Measurements from ENCODE around the gene PRRT1.

The PRRT1 gene

DNA sequence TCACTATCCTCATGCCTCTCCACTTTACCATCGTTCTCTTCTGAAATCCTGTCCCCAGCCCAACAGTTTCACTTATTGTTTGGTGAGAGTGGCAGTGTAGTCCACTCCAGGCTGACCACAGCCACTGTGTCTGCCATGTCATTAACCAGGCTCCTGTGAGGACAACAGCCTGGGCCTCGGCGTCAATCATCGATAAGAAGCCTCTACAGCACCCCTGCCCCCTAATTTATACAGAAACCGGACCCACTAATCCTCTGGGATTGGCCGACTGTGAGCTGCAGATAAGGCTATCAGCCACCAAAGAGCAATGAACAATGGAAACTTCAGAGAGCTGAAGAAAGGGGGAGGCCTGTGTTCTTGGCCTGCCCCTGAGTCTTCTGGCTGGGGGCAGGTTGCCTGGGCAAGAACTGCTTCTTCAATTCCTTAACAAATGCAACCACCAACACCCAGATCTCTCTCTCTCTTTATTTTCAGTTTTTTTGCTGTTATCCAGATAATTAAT lies 16.1 kb upstream of the PRRT1 start:
- peaks cover 6% of the 10 kb centered on the region for H3K79me1 ChIP-seq (ENCODE audit: low read length)
- no peak overlapping the region for H4K5ac ChIP-seq (ENCODE audit: low read length)
- peak; percentile 73 for DNase-seq
- H3K56ac ChIP-seq (ENCODE audit: low read length) = peak overlapping the region; percentile 56
- no peak overlapping the region for H3K4me3 ChIP-seq (ENCODE audit: low read length)
- H3K18ac ChIP-seq (ENCODE audit: low read length) = no peak overlapping the region
- no peak overlapping the region for H3K4ac ChIP-seq (ENCODE audit: low read depth, low read length)
- H2AK5ac ChIP-seq (ENCODE audit: low read length) = no peak overlapping the region
- no peak overlapping the region for H3K23ac ChIP-seq (ENCODE audit: low read length)
- no CpG with 5 or more reads among the region's 6 CpGs for WGBS (ENCODE audit: extremely low coverage, insufficient coverage, low lambda C conversion rate)
- H4K8ac ChIP-seq (ENCODE audit: low read depth, low read length) = no peak overlapping the region
- no peak overlapping the region for H2BK15ac ChIP-seq (replicated peaks; ENCODE audit: low read depth)
- H3K9ac ChIP-seq (ENCODE audit: low read length) = no peak overlapping the region
- peaks cover 3% of the 10 kb centered on the region for H3K79me2 ChIP-seq (ENCODE audit: control insufficient read depth, insufficient read depth, low read length)
- H3K27me3 ChIP-seq (ENCODE audit: insufficient read depth, low read length, poor library complexity) = no peaks in the 10 kb centered on the region
- no peak overlapping the region for H3K4me2 ChIP-seq (ENCODE audit: low read length)
- peak overlapping the region; percentile 30 for H2BK5ac ChIP-seq (ENCODE audit: low read length)
- peak overlapping the region; percentile 73 for H3K27ac ChIP-seq (ENCODE audit: low read depth, low read length)
- peaks cover 1% of the 10 kb centered on the region for H3K4me1 ChIP-seq (ENCODE audit: control insufficient read depth, low read depth, low read length)
- H3K36me3 ChIP-seq (ENCODE audit: control insufficient read depth, insufficient read depth, low read length) = peaks cover 2% of the 10 kb centered on the region
- no peak overlapping the region for H2BK120ac ChIP-seq (ENCODE audit: low read depth, low read length)

DNA sequence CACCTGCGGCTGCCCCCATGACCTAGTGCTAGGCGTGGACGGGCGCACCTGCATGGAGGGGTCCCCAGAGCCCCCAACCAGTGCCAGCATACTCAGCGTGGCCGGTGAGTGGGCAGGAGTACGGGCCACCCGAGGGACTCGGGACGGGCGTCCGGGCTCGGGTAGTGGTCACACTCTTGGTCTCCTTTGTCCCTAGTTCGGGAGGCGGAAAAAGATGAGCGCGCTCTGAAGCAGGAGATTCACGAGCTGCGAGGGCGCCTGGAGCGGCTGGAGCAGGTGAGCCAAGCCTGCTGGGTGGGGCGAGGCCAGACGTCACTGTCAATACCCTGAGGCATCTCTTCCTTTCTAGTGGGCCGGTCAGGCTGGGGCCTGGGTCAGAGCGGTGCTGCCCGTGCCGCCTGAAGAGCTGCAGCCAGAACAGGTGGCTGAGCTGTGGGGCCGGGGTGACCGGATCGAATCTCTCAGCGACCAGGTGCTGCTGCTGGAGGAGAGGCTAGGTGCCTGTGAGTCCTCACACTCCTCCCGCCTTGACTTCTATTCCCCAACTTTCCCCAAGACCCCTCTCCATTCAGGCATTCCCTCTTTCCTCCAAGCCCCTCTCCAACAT lies 15.5 kb upstream of the PRRT1 start:
- H2AK5ac ChIP-seq (ENCODE audit: low read length) = no peak overlapping the region
- no peak overlapping the region for H3K9ac ChIP-seq (ENCODE audit: low read length)
- no peak overlapping the region for H4K5ac ChIP-seq (ENCODE audit: low read length)
- no peak overlapping the region for H3K18ac ChIP-seq (ENCODE audit: low read length)
- H3K79me1 ChIP-seq (ENCODE audit: low read length) = peaks cover 3% of the 10 kb centered on the region
- no peaks in the 10 kb centered on the region for H3K27me3 ChIP-seq (ENCODE audit: insufficient read depth, low read length, poor library complexity)
- H3K4me1 ChIP-seq (ENCODE audit: control insufficient read depth, low read depth, low read length) = no peaks in the 10 kb centered on the region
- peaks cover 2% of the 10 kb centered on the region for H3K36me3 ChIP-seq (ENCODE audit: control insufficient read depth, insufficient read depth, low read length)
- DNase-seq = no peak
- H2BK5ac ChIP-seq (ENCODE audit: low read length) = peak overlapping the region; percentile 30
- no peak overlapping the region for H3K4me3 ChIP-seq (ENCODE audit: low read length)
- no peak overlapping the region for H2BK15ac ChIP-seq (replicated peaks; ENCODE audit: low read depth)
- peak overlapping the region; percentile 89 for H3K23ac ChIP-seq (ENCODE audit: low read length)
- H2BK120ac ChIP-seq (ENCODE audit: low read depth, low read length) = no peak overlapping the region
- no peak overlapping the region for H3K4me2 ChIP-seq (ENCODE audit: low read length)
- H3K4ac ChIP-seq (ENCODE audit: low read depth, low read length) = no peak overlapping the region
- H3K27ac ChIP-seq (ENCODE audit: low read depth, low read length) = peak overlapping the region; percentile 73
- no CpG with 5 or more reads among the region's 32 CpGs for WGBS (ENCODE audit: extremely low coverage, insufficient coverage, low lambda C conversion rate)
- H3K79me2 ChIP-seq (ENCODE audit: control insufficient read depth, insufficient read depth, low read length) = no peaks in the 10 kb centered on the region
- no peak overlapping the region for H4K8ac ChIP-seq (ENCODE audit: low read depth, low read length)
- peak overlapping the region; percentile 56 for H3K56ac ChIP-seq (ENCODE audit: low read length)

DNA sequence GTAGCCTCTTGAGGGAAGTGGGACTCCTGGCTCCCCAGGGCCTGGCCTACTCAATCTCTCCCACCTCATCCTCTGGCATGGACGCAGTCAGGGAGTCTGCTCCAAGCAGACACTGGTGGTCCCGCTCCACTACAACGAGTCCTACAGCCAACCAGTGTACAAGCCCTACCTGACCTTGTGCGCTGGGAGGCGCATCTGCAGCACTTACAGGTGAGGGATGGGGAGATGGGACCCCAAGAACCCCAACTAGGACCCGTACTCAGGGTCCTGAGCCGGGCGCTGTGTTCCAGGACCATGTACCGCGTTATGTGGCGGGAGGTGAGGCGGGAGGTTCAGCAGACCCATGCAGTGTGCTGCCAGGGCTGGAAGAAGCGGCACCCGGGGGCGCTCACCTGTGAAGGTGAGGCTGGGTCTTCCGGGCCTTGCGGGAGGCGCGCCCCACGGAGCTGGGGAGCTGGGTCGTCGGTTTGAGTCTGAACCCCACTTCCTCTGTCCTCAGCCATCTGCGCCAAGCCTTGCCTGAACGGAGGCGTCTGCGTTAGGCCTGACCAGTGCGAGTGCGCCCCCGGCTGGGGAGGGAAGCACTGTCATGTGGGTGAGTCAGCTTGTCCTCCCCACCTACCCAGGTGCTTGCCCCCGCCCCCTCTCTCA lies 14.8 kb upstream of the PRRT1 start:
- H3K4me3 ChIP-seq (ENCODE audit: low read length) = no peak overlapping the region
- H2BK5ac ChIP-seq (ENCODE audit: low read length) = no peak overlapping the region
- no peak overlapping the region for H4K8ac ChIP-seq (ENCODE audit: low read depth, low read length)
- WGBS (ENCODE audit: extremely low coverage, insufficient coverage, low lambda C conversion rate) = no CpG with 5 or more reads among the region's 30 CpGs
- H3K4ac ChIP-seq (ENCODE audit: low read depth, low read length) = no peak overlapping the region
- H2AK5ac ChIP-seq (ENCODE audit: low read length) = no peak overlapping the region
- no peak overlapping the region for H3K27ac ChIP-seq (ENCODE audit: low read depth, low read length)
- H3K9ac ChIP-seq (ENCODE audit: low read length) = no peak overlapping the region
- H3K18ac ChIP-seq (ENCODE audit: low read length) = no peak overlapping the region
- H2BK120ac ChIP-seq (ENCODE audit: low read depth, low read length) = no peak overlapping the region
- no peaks in the 10 kb centered on the region for H3K27me3 ChIP-seq (ENCODE audit: insufficient read depth, low read length, poor library complexity)
- H3K4me1 ChIP-seq (ENCODE audit: control insufficient read depth, low read depth, low read length) = no peaks in the 10 kb centered on the region
- no peak overlapping the region for H4K5ac ChIP-seq (ENCODE audit: low read length)
- H3K23ac ChIP-seq (ENCODE audit: low read length) = no peak overlapping the region
- peak; percentile 82 for DNase-seq
- no peak overlapping the region for H2BK15ac ChIP-seq (replicated peaks; ENCODE audit: low read depth)
- H3K36me3 ChIP-seq (ENCODE audit: control insufficient read depth, insufficient read depth, low read length) = peaks cover 2% of the 10 kb centered on the region
- H3K79me2 ChIP-seq (ENCODE audit: control insufficient read depth, insufficient read depth, low read length) = no peaks in the 10 kb centered on the region
- H3K79me1 ChIP-seq (ENCODE audit: low read length) = peaks cover 3% of the 10 kb centered on the region
- peak overlapping the region; percentile 42 for H3K56ac ChIP-seq (ENCODE audit: low read length)
- no peak overlapping the region for H3K4me2 ChIP-seq (ENCODE audit: low read length)

DNA sequence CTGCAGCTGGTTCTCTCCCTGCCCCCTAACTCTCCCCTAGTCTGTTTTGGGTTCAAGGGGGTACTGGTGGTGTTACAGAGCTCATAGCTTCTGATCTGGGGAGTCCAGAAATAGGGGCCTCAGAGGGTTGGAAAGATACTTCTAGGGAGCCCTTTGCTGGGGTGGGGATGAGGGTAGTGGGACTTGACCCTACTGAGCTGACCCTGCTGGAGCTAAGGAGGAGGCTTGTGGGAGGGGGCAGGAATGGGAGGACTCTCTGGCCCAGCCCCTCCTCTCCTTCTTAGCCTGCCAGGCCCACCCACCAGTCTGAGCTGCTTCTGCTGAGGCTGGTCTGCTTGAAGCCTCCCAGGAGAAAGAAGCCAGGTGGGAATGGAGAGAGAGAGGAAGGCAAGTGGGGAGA lies 12.6 kb upstream of the PRRT1 start, which contains the start of gene EGFL8:
EGFL8 (plus strand) TSS at position 301 of the 400 bp plus-strand sequence. CDS start 1,571 bp downstream, outside the sequence.
- Histone ChIP-seq H2AK5ac (ENCODE audit: low read length) (no peak within 1 kb of the TSS), H3K36me3 (ENCODE audit: control insufficient read depth, insufficient read depth, low read length) (no peaks in the 10 kb centered on the region), H2BK15ac (replicated peaks; ENCODE audit: low read depth) (no peak within 1 kb of the TSS), H3K56ac (ENCODE audit: low read length) (no peak within 1 kb of the TSS), H3K23ac (ENCODE audit: low read length) (no peak within 1 kb of the TSS), H4K5ac (ENCODE audit: low read length) (no peak within 1 kb of the TSS), H3K27ac (ENCODE audit: low read depth, low read length) (peak within 1 kb of the TSS; percentile 46), H3K4ac (ENCODE audit: low read depth, low read length) (no peak within 1 kb of the TSS), H3K4me2 (ENCODE audit: low read length) (no peak within 1 kb of the TSS), H3K4me1 (ENCODE audit: control insufficient read depth, low read depth, low read length) (no peaks in the 10 kb centered on the region), H4K8ac (ENCODE audit: low read depth, low read length) (no peak within 1 kb of the TSS), H3K9ac (ENCODE audit: low read length) (no peak within 1 kb of the TSS), H2BK5ac (ENCODE audit: low read length) (no peak within 1 kb of the TSS), H3K18ac (ENCODE audit: low read length) (no peak within 1 kb of the TSS), H3K27me3 (ENCODE audit: insufficient read depth, low read length, poor library complexity) (no peaks in the 10 kb centered on the region), H3K4me3 (ENCODE audit: low read length) (no peak within 1 kb of the TSS), H2BK120ac (ENCODE audit: low read depth, low read length) (no peak within 1 kb of the TSS), H3K79me1 (ENCODE audit: low read length) (no peaks in the 10 kb centered on the region), H3K79me2 (ENCODE audit: control insufficient read depth, insufficient read depth, low read length) (no peaks in the 10 kb centered on the region)
- no peak for DNase-seq

DNA sequence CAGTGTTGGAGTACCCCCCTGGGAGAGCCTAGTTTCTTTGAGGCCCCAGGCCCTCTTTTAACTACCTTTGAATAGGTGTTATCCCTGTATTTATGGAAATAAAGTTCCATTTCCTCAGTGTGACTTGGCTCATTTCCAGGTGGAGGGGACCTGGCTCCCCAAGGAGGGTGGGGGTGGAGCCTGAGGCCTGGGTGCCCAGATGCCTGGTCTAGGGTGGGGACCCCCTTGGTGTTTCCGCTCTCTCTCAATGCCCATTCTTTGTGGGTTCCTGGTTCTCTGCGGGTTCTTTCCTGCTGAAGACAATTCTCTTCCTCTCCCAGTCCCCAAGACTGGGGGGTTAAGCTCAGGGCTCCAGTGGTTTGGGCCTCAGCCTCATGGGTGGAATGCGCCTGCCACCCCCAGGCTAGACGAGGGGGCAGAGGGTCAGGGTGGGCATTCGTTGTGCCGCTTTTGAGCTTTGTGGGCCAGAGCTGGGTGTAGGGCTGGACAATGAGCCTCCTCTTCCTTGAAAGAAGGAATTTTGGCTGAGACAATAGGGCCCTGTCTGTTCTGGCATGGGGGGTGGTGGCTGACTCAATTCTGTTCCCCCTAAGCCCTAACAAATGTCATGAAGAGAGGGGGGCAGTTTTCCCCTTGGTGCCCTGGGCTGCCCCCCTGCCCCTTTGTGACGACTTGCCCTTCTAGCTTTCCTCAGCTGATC lies 12.0 kb upstream of the PRRT1 start:
- Histone ChIP-seq H3K4me1 (ENCODE audit: control insufficient read depth, low read depth, low read length) (no peaks in the 10 kb centered on the region), H2AK5ac (ENCODE audit: low read length) (no peak overlapping the region), H3K4ac (ENCODE audit: low read depth, low read length) (no peak overlapping the region), H4K5ac (ENCODE audit: low read length) (no peak overlapping the region), H3K79me1 (ENCODE audit: low read length) (no peaks in the 10 kb centered on the region), H3K27me3 (ENCODE audit: insufficient read depth, low read length, poor library complexity) (no peaks in the 10 kb centered on the region), H2BK5ac (ENCODE audit: low read length) (no peak overlapping the region), H3K56ac (ENCODE audit: low read length) (no peak overlapping the region), H2BK120ac (ENCODE audit: low read depth, low read length) (no peak overlapping the region), H3K36me3 (ENCODE audit: control insufficient read depth, insufficient read depth, low read length) (no peaks in the 10 kb centered on the region), H3K27ac (ENCODE audit: low read depth, low read length) (peak overlapping the region; percentile 46), H3K18ac (ENCODE audit: low read length) (no peak overlapping the region), H3K4me3 (ENCODE audit: low read length) (no peak overlapping the region), H2BK15ac (replicated peaks; ENCODE audit: low read depth) (no peak overlapping the region), H3K79me2 (ENCODE audit: control insufficient read depth, insufficient read depth, low read length) (no peaks in the 10 kb centered on the region), H3K4me2 (ENCODE audit: low read length) (no peak overlapping the region), H4K8ac (ENCODE audit: low read depth, low read length) (no peak overlapping the region), H3K9ac (ENCODE audit: low read length) (no peak overlapping the region), H3K23ac (ENCODE audit: low read length) (no peak overlapping the region)
- no peak for DNase-seq
- no CpG with 5 or more reads among the region's 7 CpGs for WGBS (ENCODE audit: extremely low coverage, insufficient coverage, low lambda C conversion rate)
